Suprapubic skin (tissue), 4 donors: Measurements from ENCODE around the gene INSIG2. TPM values are rescaled to one million over a fixed set of nuclear protein-coding genes. Genes with fewer than 3 reads are reported as not detected.

ENCODE experiments used
- DNase-seq, 2 donors: peaks; one replicate each; pipeline ENCODE4 v3.0.0-alpha.2; 2019; ENCODE audit warnings: low spot score in 2 of 2
- H3K27ac ChIP-seq: fragments of 200-600 bp; sonication (generic); one replicate; pipeline ENCODE4 v1.5.1; 2019
- H3K27me3 ChIP-seq: fragments of 200-600 bp; sonication (generic); one replicate; pipeline ENCODE4 v1.5.1; 2019
- H3K36me3 ChIP-seq: fragments of 200-600 bp; sonication (generic); one replicate; pipeline ENCODE4 v1.5.1; 2019
- H3K4me1 ChIP-seq: fragments of 200-600 bp; sonication (generic); one replicate; pipeline ENCODE4 v1.5.1; 2019
- H3K4me3 ChIP-seq: fragments of 200-600 bp; sonication (generic); one replicate; pipeline ENCODE4 v1.5.1; 2019; ENCODE audit warnings: mild to moderate bottlenecking
- H3K9me3 ChIP-seq: fragments of 200-600 bp; sonication (generic); one replicate; pipeline ENCODE4 v1.5.1; 2019
- EP300 ChIP-seq: sonication (generic); formaldehyde crosslinking; IDR thresholded peaks from one replicate; pipeline ENCODE4 v1.6.1; 2017; ENCODE audit warnings: antibody characterized with exemption
- POLR2A ChIP-seq, 2 donors: fragments of 450-650 bp; IDR thresholded peaks; one replicate each; pipeline ENCODE4 v1.6.1; 2017; ENCODE audit warnings: antibody characterized with exemption in 2 of 2, mild to moderate bottlenecking in 2 of 2, moderate library complexity in 2 of 2
- POLR2AphosphoS5 ChIP-seq, 3 donors: sonication (generic); formaldehyde crosslinking; IDR thresholded peaks; one replicate each; pipeline ENCODE4 v1.6.1; 2017; ENCODE audit warnings: antibody characterized with exemption in 3 of 3
- WGBS: methylation state at CpG from one replicate; pipeline ENCODE4 v1.1.5; 2018; 5-methylcytosine and 5-hydroxymethylcytosine counted together
- total RNA-seq, 4 donors: library from RNA; depleted of rRNA; stranded (reverse); fragments of >200 nt; gene quantifications; one replicate each; pipeline ENCODE4 v1.1.0, GENCODE V29; 2016
- TF ChIP-seq, protein P1 (sequence below), 2 donors: fragments of 200-600 bp in 1 of 2; fragments of 450-650 bp in 1 of 2; sonication (generic) in 1 of 2; IDR thresholded peaks; one replicate each; pipeline ENCODE4 v1.5.1; 2016 to 2019; ENCODE audit warnings: antibody characterized with exemption in 2 of 2, mild to moderate bottlenecking in 1 of 2, moderate library complexity in 1 of 2

The INSIG2 gene
- total RNA-seq, 4 donors from 2014 or later: 6.9 to 14.9 (median 9.3) TPM

DNA sequence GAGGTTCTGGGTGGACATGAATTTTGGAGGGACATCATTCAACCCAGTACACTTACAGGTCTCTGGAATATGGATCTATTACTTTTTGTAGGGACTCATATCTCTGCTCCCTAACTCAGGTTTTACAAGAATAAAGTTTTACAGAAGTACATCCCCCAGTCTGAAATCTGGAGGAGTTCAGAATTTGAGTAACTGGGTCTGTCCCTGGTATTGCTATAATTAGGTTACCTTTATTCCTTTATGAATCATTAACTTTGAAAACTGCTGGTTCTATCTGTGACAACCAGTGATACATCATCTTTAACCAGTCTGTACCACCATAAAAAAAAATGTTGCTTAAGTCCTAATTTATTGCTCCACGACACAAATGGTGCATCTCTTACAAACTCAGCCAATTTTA is 59.9 kb downstream of the INSIG2 start:
- Histone ChIP-seq H3K27ac (peak overlapping the region; percentile 42), H3K9me3 (no peaks in the 10 kb centered on the region), H3K4me1 (peaks cover 3% of the 10 kb centered on the region), H3K27me3 (no peaks in the 10 kb centered on the region), H3K36me3 (no peaks in the 10 kb centered on the region), H3K4me3 (no peak overlapping the region)
- TF ChIP-seq POLR2AphosphoS5 (IDR thresholded peaks at IDR 0.05) (no peak), POLR2A (IDR thresholded peaks at IDR 0.05) (no peak), EP300 (no peak)
- TF ChIP-seq, protein P1, sequence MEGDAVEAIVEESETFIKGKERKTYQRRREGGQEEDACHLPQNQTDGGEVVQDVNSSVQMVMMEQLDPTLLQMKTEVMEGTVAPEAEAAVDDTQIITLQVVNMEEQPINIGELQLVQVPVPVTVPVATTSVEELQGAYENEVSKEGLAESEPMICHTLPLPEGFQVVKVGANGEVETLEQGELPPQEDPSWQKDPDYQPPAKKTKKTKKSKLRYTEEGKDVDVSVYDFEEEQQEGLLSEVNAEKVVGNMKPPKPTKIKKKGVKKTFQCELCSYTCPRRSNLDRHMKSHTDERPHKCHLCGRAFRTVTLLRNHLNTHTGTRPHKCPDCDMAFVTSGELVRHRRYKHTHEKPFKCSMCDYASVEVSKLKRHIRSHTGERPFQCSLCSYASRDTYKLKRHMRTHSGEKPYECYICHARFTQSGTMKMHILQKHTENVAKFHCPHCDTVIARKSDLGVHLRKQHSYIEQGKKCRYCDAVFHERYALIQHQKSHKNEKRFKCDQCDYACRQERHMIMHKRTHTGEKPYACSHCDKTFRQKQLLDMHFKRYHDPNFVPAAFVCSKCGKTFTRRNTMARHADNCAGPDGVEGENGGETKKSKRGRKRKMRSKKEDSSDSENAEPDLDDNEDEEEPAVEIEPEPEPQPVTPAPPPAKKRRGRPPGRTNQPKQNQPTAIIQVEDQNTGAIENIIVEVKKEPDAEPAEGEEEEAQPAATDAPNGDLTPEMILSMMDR (IDR thresholded peaks at IDR 0.05): no peak
- 30% methylated on average over 1 of the region's 1 CpG for WGBS
- no peak for DNase-seq

DNA sequence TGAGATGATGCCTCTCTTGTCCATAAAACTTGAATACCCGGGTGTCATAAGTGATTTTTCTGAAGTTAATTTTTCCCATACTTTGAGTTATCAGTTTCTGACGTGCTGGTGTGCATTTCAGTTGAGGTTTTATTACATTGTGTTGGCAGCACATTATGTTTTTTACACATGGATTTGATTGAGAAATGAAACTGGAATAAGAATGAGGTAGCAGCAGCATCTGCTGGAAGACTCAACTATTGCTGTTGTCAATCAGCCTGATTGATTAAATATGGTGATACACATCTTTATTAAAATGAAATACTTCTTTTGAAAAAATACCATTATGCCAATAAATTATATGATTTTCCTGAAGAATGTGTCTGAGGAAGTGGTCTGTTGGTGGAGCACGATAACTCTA is 60.5 kb downstream of the INSIG2 start:
- no peak for DNase-seq
- no peaks in the 10 kb centered on the region for H3K36me3 ChIP-seq
- H3K9me3 ChIP-seq: no peaks in the 10 kb centered on the region
- TF ChIP-seq, protein P1 (IDR thresholded peaks at IDR 0.05): peak in 1 of 2 donors; percentile 27
- TF ChIP-seq POLR2A (IDR thresholded peaks at IDR 0.05): no peak
- TF ChIP-seq POLR2AphosphoS5 (IDR thresholded peaks at IDR 0.05): peak in 1 of 3 donors; percentile 45
- TF ChIP-seq EP300: no peak
- H3K27ac ChIP-seq: no peak overlapping the region
- peaks cover 3% of the 10 kb centered on the region for H3K4me1 ChIP-seq
- no peak overlapping the region for H3K4me3 ChIP-seq
- WGBS: 46% methylated on average over 3 of the region's 3 CpGs
- no peaks in the 10 kb centered on the region for H3K27me3 ChIP-seq

DNA sequence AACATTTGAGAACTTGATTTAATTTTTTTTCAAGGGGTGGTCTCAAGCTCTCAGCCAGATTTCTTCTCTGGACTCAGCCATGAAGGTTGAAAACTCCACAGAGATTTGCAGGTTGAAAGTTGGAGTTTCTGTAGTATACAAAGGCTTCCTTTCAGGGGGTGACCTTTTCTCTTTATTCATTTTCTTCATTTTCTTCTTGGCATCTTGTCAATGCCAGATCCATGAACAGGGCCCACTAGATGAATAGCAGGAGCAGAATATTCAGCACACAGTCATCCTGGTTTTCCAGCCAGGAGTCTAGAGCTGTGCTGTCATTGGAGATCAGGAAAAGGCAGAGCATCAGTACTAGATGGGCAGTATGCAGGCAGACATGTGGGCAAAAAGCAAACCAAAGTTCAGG is 62.0 kb downstream of the INSIG2 start:
- Histone ChIP-seq H3K27me3 (no peaks in the 10 kb centered on the region), H3K27ac (no peak overlapping the region), H3K4me1 (peaks cover 3% of the 10 kb centered on the region), H3K36me3 (no peaks in the 10 kb centered on the region), H3K4me3 (no peak overlapping the region), H3K9me3 (no peaks in the 10 kb centered on the region)
- TF ChIP-seq, protein P1 (IDR thresholded peaks at IDR 0.05): no peak
- no peak for TF ChIP-seq POLR2A (IDR thresholded peaks at IDR 0.05)
- no peak for TF ChIP-seq EP300
- no peak for TF ChIP-seq POLR2AphosphoS5 (IDR thresholded peaks at IDR 0.05)
- DNase-seq: no peak

DNA sequence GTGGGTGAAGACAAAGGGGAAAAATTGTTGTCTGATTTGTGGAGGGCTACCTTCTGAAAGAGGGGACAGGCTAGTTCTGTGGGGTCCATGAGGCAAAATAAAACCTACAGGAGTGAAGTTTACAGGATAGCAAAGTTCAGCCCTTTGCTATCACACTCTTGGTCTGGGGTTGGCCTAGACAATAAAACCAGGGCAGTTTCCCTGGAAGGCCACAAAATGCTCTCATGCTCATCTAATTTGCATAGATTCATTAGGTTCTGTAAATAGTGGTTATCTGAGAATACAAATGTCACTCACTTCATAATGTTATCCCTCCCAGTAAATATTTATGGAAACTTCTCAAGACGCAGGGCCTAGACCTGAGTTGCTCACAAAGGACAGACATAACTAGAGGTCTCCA is 63.6 kb downstream of the INSIG2 start:
- Histone ChIP-seq H3K27me3 (no peaks in the 10 kb centered on the region), H3K27ac (no peak overlapping the region), H3K9me3 (peaks cover 5% of the 10 kb centered on the region), H3K4me1 (peaks cover 3% of the 10 kb centered on the region), H3K36me3 (no peaks in the 10 kb centered on the region), H3K4me3 (no peak overlapping the region)
- 90% methylated on average over 1 of the region's 1 CpG for WGBS
- DNase-seq: no peak
- TF ChIP-seq EP300: no peak
- TF ChIP-seq POLR2A (IDR thresholded peaks at IDR 0.05): no peak
- no peak for TF ChIP-seq POLR2AphosphoS5 (IDR thresholded peaks at IDR 0.05)
- TF ChIP-seq, protein P1 (IDR thresholded peaks at IDR 0.05): no peak

DNA sequence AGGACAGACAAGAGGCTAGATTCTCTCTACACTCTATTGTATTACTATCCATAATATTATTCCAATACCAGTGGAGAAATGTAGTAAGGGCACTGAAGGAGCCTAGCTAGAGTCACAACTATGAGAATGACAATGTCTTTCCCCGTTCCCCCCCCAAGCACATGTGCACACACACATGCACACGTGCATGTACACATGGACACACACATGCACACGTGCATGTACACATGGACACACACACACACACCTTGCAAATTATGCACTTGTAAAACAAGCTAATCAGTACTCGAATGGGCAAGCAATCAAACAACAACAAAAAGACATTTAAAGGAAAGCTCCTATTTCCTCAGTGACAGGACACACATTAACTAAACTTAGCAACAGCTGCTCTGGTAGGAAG is 65.2 kb downstream of the INSIG2 start:
- no peak for DNase-seq
- H3K9me3 ChIP-seq: peaks cover 5% of the 10 kb centered on the region
- H3K4me1 ChIP-seq: no peaks in the 10 kb centered on the region
- no peak overlapping the region for H3K4me3 ChIP-seq
- 78% methylated on average over 4 of the region's 4 CpGs for WGBS
- TF ChIP-seq POLR2AphosphoS5 (IDR thresholded peaks at IDR 0.05): no peak
- TF ChIP-seq, protein P1 (IDR thresholded peaks at IDR 0.05): no peak
- no peak for TF ChIP-seq POLR2A (IDR thresholded peaks at IDR 0.05)
- TF ChIP-seq EP300: no peak
- no peak overlapping the region for H3K27ac ChIP-seq
- H3K27me3 ChIP-seq: no peaks in the 10 kb centered on the region
- no peaks in the 10 kb centered on the region for H3K36me3 ChIP-seq
